Measurements from ENCODE around the gene PAQR6.

PAQR6 gene

GRCh38 chr1:156247460-156248322 is at the start of gene PAQR6:
PAQR6 (minus strand) TSS chr1:156248056; CDS start chr1:156246731, 1,325 bp downstream.
- DNase-seq, result peak in 1 of 2 experiments; percentile 64

- DNase-seq, result peak; percentile 60 to 82
Measured at GRCh38 chr1:156295391-156295947, 47.6 kb upstream of the PAQR6 start, which contains the start of gene GLMP. GLMP (minus strand) TSS chr1:156295679; CDS start chr1:156295645, 34 bp downstream.

GRCh38 chr1:156293895-156294294 is 46.0 kb upstream of the PAQR6 start:
- no peak for DNase-seq

GRCh38 chr1:156293098-156293434 is 45.2 kb upstream of the PAQR6 start:
- DNase-seq, result no peak

- DNase-seq, result peak; percentile 85 to 97
Measured at GRCh38 chr1:156291226-156292061, 43.6 kb upstream of the PAQR6 start.

- DNase-seq, result no peak
Measured at GRCh38 chr1:156289857-156290256, 42.0 kb upstream of the PAQR6 start.

GRCh38 chr1:156286061-156286460 is 38.2 kb upstream of the PAQR6 start:
- no peak for DNase-seq

- no peak for DNase-seq
Measured at GRCh38 chr1:156285437-156285836, 37.6 kb upstream of the PAQR6 start.

- no peak for DNase-seq
Measured at GRCh38 chr1:156284757-156285156, 36.9 kb upstream of the PAQR6 start.

- peak; percentile 18 to 66 for DNase-seq
Measured at GRCh38 chr1:156284112-156284511, 36.3 kb upstream of the PAQR6 start, which contains the start of gene TMEM79. TMEM79 (plus strand) TSS chr1:156284325; CDS start chr1:156285227, 902 bp downstream.

- no peak for DNase-seq
Measured at GRCh38 chr1:156283521-156283920, 35.7 kb upstream of the PAQR6 start.

- peak; percentile 99 to 100 for DNase-seq
Measured at GRCh38 chr1:156282479-156283222, 34.8 kb upstream of the PAQR6 start, which contains the start of gene SMG5. SMG5 (minus strand) TSS chr1:156282825; CDS start chr1:156282680, 145 bp downstream.

- DNase-seq, result peak; percentile 51 to 79
Measured at GRCh38 chr1:156281693-156282478, 34.0 kb upstream of the PAQR6 start.

- no peak for DNase-seq
Measured at GRCh38 chr1:156281281-156281680, 33.4 kb upstream of the PAQR6 start.

- no peak for DNase-seq
Measured at GRCh38 chr1:156279837-156280236, 32.0 kb upstream of the PAQR6 start.

GRCh38 chr1:156276966-156277381 is 29.1 kb upstream of the PAQR6 start:
- DNase-seq, result no peak

GRCh38 chr1:156276532-156276931 is 28.7 kb upstream of the PAQR6 start:
- DNase-seq, result no peak

GRCh38 chr1:156270314-156270713 is 22.5 kb upstream of the PAQR6 start:
- DNase-seq, result no peak

- DNase-seq, result no peak
Measured at GRCh38 chr1:156268336-156268735, 20.5 kb upstream of the PAQR6 start.

GRCh38 chr1:156266051-156266450 is 18.2 kb upstream of the PAQR6 start:
- DNase-seq, result no peak

- DNase-seq, result no peak
Measured at GRCh38 chr1:156263288-156263655, 15.4 kb upstream of the PAQR6 start.
